Limb (tissue), 2 donors: ENCODE results near the gene MCM5.
"Not testable (repeated sequence)": the region's sequence is repeated elsewhere in the genome, so short reads cannot be mapped to it uniquely, and the experiment has no call there.

Experiments used
- DNase-seq, 2 donors: peaks; one replicate each; pipeline ENCODE4 v3.0.0-alpha.2; 2016; ENCODE audit errors: extremely low spot score in 2 of 2

MCM5 gene

DNA sequence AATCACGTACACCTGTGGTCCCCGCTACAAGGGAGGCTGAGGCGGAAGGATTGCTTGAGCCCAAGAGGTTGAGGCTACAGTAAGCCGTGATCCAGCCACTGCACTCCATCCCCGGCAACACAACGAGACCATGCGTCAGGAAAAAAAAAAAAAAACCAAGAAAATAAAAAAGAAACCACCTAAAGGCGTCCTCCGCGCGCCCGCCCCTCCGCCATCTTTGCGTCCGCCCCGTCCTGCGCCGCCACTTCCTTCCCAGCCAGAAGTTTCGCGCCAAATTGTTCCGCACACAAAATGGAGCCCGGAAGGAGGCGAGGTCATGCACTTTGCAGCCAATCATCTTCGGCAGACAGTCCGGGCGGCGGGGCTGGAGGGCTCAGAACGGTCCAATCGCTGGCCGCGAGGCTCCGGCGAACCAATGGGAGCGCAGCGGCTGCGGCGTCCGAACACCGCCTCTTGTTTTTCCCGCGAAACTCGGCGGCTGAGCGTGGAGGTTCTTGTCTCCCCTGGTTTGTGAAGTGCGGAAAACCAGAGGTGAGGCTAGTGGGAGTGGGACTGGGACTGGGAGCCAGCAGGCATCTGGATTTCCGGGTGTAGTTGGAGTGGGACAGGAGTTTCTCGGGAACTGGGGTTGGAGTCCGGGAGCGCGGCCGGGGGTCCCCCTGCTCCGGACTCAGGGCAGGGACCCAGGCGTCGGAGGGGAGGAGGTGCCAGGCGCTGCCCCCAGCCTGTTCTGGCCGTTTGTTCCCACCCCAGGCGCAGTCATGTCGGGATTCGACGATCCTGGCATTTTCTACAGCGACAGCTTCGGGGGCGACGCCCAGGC is at the start of gene MCM5:
Gene MCM5 (plus strand): TSS at position 463 of the 823 bp plus-strand sequence. CDS start 299 bp downstream, at position 762.
- DNase-seq = peak; percentile 96 to 99

DNA sequence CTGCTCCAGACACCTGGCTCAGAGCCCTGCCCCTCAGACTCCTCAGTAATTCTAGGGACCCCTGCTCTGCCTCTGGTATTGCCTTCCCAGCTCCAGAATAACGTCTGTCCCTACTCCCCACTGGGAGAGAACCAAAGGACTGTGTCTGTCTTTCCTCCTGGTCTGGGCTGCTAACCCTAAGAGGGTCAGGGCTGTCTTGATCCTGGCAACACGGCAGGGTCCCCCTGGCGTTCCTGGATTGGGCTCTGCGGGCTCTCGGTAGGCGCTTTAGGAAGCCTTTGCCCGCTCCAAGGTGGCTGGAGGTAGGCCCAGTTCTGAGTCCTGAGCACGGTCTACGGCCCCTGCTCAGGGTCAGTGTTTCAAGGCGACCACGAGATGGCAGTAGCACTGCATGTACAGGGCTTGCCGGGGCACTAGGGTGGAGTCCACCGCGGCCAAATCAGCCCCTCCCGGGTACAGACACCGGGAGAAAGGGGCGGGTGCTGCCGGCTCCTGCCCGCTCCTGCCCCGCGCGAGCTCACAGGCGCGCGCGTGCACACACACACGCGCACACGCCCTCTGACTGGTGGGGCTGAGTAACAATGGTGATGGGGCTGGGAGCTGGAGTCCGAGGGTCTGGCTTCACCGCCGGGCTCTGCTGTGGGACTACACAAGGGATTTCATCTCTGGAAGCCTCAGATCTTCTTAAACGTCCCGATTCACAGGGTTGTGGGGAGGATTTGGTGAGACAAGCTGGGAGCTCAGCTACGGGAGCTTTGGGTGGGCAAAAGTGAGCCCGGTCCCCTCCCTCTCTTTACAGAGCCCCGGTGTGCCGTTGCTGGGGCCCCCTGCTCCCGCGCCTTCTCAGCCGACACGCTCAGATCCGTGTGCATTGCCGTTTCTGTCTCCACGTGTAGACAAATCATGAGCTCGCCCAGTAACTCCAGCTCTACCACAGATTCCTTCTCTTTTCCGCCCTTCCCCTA is 49.1 kb upstream of the MCM5 start:
- DNase-seq = peak; percentile 90 to 95

DNA sequence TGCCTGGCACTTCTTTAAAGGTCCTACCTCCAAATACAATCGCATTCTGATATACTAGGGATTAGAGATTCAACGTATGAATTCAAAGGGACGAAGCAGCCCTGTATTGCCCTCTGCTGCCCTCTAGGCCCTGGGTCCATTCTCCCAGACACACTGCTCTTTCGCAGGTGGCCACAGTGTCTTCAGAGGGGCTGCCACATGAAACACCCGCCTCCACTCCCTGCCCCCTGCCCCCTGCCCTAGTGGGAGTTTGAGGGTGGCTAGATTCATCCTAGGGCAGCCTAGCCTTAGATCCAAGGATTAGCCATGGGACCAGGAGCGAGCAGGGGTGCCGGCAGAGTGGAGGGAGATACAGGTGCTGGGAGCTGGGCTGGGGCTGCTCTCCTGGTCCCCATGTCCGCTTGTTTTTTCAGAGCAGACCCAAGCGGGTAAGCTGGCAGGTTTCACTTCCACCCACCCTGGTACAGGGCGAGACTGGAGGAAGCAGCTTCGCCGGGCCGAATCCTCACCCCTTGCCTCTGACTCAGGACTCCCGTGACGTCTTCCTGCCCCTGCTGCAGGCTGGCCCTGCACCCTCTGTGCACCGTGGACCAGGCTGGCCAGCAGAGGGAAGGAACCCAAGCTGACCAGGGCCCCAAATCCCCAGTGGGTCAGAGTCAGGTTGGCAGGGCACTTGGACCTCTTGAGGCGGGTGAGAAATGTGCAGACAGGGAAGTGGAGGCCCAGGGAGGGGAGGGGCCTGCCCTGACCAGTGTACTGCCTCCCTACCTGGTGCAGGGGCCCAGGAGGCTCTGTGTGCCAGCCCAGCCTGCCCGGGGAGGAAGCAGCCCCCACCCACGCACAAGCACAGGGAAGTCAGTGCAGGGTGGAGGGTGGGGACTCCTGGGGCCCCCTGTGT is 47.5 kb upstream of the MCM5 start:
- no peak for DNase-seq

GRCh38 chr22:35353318-35353717 is 46.6 kb upstream of the MCM5 start:
- no peak for DNase-seq

DNA sequence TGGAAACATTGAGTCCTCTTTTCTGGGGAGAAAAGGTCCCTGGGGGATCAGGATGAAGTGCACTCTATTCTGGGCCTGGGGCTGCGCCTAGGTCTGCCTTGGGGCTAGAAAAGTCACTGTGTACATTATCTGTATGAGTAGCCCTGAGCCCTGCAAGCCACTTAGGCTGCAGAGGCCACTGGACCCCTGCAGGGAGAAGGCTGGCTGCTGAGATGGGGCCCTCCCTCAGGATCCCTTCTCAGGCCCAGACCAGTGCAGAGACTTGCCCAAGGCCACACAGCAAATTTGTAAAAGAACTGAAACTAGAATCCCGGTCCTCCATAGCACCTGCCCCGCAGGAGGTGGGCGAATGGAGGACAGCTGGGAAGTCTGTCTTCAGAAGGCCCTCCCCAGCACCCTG is 45.9 kb upstream of the MCM5 start:
- no peak for DNase-seq

GRCh38 chr22:35357883-35358621 is 41.9 kb upstream of the MCM5 start:
- DNase-seq = no peak

DNA sequence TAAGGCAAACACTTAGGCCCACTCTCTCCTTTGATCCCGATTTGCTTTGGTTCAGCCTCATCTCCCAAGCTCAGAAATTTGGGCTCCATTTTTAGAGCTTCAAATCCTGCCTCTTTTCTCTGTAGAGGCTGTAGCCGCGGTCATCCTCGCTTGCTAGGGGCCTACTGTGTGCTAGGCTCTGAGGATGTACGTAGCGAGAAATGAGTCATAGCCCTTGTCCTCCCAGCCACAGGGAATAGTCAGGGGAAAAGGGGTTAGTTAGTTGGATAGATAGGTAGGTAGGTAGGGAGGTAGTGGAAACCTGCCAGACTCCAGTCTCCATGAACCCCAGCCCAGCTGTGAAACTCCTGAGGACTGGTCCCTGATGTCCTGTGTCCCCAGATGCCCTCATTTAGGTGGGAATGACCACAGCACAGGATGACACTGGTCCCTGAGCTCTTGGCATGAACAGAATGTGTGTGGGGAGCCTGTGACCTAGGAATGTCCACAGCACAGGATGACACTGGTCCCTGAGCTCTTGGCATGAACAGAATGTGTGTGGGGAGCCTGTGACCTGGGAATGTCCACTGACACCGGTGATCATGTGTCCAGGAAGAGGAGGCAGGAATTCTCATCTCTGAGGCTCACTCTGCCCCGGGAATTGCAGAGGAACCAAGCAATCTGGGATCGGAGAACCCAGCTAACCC is 40.4 kb upstream of the MCM5 start:
- DNase-seq = no peak

DNA sequence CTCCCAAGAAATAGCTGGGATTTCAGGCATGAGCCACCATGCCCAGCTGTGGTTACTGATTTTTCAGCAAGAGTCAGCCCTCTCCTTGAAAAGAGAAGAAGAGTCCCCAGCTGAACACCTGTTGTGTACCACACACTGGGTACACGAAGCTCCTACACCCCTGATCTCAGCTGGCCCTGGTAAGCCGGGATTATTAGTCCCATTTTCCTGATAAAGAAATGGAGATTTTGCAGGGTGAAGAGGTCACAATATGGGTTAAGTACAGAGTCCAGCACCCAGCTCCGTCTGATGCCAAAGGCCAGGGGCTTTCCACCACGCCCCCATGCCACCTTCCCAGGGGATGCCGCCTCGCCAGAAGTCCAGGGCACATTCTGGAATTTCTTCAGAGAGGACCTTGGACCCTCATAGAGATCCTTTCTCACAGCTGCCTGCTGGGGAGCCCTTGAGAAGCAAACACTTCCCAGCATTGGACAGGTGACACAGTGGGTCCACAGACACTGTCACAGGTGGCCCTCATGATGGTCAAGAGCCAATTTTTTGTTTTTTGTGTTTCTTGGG is 38.9 kb upstream of the MCM5 start:
- no peak for DNase-seq

- no peak for DNase-seq
Measured at GRCh38 chr22:35363566-35364086, 36.3 kb upstream of the MCM5 start.

DNA sequence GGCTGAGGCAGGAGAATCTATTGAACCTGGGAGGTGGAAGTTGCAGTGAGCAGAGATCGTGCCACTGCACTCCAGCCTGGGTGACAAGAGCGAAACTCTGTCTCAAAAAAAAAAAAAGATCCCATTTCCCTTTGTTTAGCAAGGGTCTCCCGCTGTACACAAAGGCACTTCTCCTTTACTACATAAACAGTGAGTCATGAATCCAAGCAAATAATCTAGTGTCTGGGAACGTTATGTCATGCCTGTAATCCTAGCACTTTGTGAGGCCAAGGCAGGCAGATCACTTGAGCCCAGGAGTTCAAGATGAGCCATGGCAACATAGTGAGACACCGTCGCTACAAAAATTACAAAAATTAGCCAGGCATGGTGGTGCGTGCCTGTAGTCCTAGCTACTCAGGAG is 35.7 kb upstream of the MCM5 start:
- DNase-seq = not testable (repeated sequence)

DNA sequence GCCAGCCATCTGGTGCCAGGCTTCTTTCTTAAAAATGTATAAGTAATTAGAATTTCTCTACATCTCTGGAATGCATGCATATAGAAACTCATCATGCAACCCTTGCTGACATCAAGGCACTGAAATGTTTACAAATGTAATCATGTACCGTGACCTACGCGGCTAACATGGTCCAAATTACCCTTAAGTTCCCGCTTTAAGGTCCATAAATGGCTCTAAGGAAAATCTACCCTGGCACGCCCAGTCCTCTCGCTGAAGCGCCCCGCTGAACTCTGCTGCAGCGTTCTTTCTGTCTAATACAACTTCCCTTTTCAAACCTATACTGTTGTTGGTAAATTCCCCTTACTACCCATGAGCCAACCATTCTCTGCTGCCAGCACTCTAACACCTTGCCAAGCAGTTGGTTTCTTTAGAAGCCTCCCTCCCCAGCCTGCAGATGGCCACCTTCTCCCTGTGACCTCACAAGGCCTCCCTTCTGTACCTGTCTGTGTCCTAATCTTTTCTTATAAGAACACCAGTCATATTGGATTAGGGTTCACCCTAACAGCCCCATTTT is 32.5 kb upstream of the MCM5 start:
- no peak for DNase-seq

DNA sequence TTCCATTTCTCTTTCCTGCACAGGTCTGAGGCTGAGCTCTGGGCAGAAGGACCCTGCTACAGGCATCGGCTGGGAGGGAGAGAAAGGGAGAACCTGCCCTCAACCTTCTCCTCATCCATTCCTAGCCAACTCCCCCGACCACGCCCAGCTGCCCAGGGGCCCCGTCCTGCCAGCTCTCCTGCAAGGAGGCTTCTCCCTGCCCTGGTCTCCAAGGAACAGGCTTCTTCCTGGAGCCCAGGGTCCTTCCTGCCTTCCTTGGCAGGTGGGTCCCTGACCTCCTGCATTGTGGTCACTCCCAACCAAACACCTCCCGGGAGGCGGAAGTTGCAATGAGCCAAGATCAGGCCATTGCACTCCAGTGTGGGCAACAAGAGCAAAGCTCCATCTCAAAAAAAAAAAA is 31.6 kb upstream of the MCM5 start:
- no peak for DNase-seq

DNA sequence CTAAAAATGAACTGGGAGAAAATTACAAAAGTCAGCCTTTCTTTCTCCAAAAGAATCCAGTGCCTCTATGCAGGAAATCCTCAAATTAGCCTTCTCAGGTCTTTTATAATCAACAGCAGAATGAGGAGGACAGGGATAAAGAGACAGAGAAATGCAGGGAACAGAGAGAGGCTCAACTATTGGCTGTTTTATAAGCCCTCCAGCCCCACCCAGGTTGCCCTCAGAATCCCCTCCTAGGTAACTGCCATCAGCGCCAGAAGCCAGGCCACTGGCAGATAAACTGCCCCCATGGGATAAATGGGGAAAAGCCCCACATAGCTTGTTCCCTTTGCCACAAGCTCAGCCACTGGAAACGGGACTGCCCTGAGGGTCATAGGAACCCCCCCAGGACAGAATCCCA is 29.9 kb upstream of the MCM5 start:
- no peak for DNase-seq

DNA sequence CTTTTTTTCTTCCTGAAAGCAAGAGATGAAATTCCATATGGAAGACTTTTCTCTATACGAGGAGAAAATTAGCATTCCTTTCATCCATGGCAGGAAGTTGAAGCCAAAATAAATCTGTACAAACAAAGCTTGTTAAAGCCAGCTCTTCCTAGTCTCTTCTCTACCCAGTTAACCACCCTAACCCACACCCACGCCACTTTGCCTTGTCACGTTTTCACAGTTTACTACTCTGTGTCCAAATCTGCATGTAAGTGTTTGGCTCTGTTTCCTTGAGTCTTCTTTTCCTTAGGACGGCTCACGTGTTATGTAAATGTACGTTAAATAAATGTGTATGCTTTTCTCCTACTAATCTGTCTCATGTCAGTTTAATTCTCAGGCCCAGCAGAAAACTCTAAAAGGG is 26.2 kb upstream of the MCM5 start:
- DNase-seq = no peak

- no peak for DNase-seq
Measured at GRCh38 chr22:35375031-35375430, 24.9 kb upstream of the MCM5 start.

- no peak for DNase-seq
Measured at GRCh38 chr22:35375526-35375925, 24.4 kb upstream of the MCM5 start.

DNA sequence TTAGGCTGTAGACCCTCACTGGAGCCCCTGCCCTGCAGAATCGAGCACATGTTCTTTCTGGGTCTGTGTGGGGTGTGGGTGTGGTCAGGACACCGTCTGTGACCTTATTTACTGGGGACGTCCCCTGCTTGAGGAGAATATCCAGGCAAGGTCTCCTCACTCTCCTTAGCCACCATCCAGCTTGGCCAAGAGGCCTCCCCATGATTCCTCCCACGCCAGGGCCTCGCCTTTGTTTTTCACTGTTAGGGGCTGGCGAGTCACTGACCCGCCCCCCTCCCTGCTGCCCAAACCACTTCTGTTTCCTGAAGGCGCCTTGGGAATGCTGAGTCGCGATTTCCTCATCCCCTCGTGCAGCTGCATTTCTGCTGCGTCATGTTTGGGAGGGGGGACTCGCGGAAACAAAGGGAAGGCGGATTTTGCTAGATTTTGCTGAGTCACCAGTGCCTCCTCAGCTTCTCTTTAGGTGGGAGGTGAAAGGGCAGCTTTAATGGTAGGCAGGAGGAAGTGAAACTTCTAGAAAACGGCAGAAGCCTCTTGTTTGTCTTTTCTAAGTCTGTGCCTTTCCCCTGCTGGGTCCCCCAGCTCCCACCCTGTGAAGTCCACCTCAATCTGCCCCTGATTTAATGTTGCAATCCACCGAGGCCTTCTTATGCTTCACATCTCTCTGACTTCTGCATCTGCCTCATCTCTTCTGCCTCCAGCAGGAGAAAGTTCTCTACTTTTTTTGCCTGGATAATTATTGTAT is 23.0 kb upstream of the MCM5 start:
- DNase-seq = peak; percentile 82 to 88

DNA sequence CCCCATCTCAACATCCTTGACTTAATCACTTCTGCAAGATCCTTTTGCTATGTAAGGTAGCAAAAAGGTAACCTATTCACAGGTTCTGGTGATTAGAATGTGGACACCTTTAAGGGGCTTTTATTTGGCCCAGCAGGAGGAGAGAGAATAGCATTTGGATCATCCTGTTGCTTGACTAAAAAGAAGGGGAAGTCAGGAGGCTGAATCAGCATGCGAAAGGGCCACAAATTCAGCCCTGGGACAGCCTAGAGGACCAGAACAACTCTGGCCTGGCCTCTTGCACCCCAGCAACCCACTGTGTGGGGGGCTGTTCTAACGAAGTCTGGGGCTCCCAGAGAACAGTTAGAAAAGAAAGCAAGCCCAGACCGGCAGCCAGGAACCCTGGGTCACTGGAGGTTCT is 22.2 kb upstream of the MCM5 start:
- no peak for DNase-seq
